ENCODE results near the gene MRPL10. TPM values are rescaled to one million over a fixed set of nuclear protein-coding genes. Genes with fewer than 3 reads are reported as not detected.

MRPL10 gene
- total and polyA plus RNA-seq, 8 donors, result 7.8 to 85.2 (median 31.4) TPM

GRCh38 chr17:47819475-47819874 lies 11.9 kb downstream of the MRPL10 start:
- DNase-seq, result no peak
- H3K36me3 ChIP-seq, result peaks cover 60 to 71% (median 68%) of the 10 kb centered on the region in 4 donors

GRCh38 chr17:47818002-47818695 lies 13.2 kb downstream of the MRPL10 start:
- Histone ChIP-seq H3K36me3 (peaks cover 60 to 71% (median 68%) of the 10 kb centered on the region in 4 donors), H3K9me3 (no peaks in the 10 kb centered on the region), H3K27ac (no peak overlapping the region), H3K27me3 (no peaks in the 10 kb centered on the region), H3K4me1 (peaks cover 16 to 52% (median 36%) of the 10 kb centered on the region in 4 donors), H3K4me3 (no peak overlapping the region)
- no peak for TF ChIP-seq POLR2A (IDR thresholded peaks at IDR 0.05)
- no peak for TF ChIP-seq POLR2AphosphoS5 (IDR thresholded peaks at IDR 0.05)
- TF ChIP-seq, protein P1, sequence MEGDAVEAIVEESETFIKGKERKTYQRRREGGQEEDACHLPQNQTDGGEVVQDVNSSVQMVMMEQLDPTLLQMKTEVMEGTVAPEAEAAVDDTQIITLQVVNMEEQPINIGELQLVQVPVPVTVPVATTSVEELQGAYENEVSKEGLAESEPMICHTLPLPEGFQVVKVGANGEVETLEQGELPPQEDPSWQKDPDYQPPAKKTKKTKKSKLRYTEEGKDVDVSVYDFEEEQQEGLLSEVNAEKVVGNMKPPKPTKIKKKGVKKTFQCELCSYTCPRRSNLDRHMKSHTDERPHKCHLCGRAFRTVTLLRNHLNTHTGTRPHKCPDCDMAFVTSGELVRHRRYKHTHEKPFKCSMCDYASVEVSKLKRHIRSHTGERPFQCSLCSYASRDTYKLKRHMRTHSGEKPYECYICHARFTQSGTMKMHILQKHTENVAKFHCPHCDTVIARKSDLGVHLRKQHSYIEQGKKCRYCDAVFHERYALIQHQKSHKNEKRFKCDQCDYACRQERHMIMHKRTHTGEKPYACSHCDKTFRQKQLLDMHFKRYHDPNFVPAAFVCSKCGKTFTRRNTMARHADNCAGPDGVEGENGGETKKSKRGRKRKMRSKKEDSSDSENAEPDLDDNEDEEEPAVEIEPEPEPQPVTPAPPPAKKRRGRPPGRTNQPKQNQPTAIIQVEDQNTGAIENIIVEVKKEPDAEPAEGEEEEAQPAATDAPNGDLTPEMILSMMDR (IDR thresholded peaks at IDR 0.05), result no peak
- TF ChIP-seq EP300 (IDR thresholded peaks at IDR 0.05), result no peak
- intact Hi-C loops (cut with DNase I; ENCODE audit: low total_unique reads), result no loop called here
- no peak for DNase-seq
- WGBS, 5 donors, result 90 to 96% (median 95%) methylated on average over 11 of the region's 11 CpGs

More at GRCh38 chr17:47819475-47819874, 11.9 kb downstream of the MRPL10 start:
- WGBS, 5 donors, result 54 to 73% (median 69%) methylated on average over 8 to 10 of the region's 10 CpGs
- H3K27me3 ChIP-seq, result no peaks in the 10 kb centered on the region
- H3K4me3 ChIP-seq, result peak overlapping the region in 3 of 4 donors; percentile 17 to 77 (median 59)
- peak overlapping the region in 4 of 5 donors; percentile 82 to 88 (median 87) for H3K27ac ChIP-seq
- intact Hi-C loops (cut with DNase I; ENCODE audit: low total_unique reads), result no loop called here
- peaks cover 16 to 45% (median 34%) of the 10 kb centered on the region in 4 donors for H3K4me1 ChIP-seq
- no peak for TF ChIP-seq POLR2AphosphoS5 (IDR thresholded peaks at IDR 0.05)
- no peak for TF ChIP-seq EP300 (IDR thresholded peaks at IDR 0.05)
- TF ChIP-seq, protein P1 (IDR thresholded peaks at IDR 0.05), result no peak
- no peak for TF ChIP-seq POLR2A (IDR thresholded peaks at IDR 0.05)
- H3K9me3 ChIP-seq, result no peaks in the 10 kb centered on the region

GRCh38 chr17:47816947-47817346 lies 14.4 kb downstream of the MRPL10 start:
- TF ChIP-seq POLR2A (IDR thresholded peaks at IDR 0.05) (no peak), POLR2AphosphoS5 (IDR thresholded peaks at IDR 0.05) (no peak), EP300 (IDR thresholded peaks at IDR 0.05) (no peak)
- TF ChIP-seq, protein P1 (IDR thresholded peaks at IDR 0.05), result no peak
- H3K9me3 ChIP-seq, result no peaks in the 10 kb centered on the region
- DNase-seq, result no peak
- intact Hi-C loops (cut with DNase I; ENCODE audit: low total_unique reads), result no loop called here
- H3K4me1 ChIP-seq, result peaks cover 18 to 54% (median 39%) of the 10 kb centered on the region in 4 donors
- 95 to 98% (median 97%) methylated on average over 10 of the region's 10 CpGs for WGBS, 5 donors
- no peak overlapping the region for H3K27ac ChIP-seq
- peaks cover 66 to 79% (median 77%) of the 10 kb centered on the region in 4 donors for H3K36me3 ChIP-seq
- no peaks in the 10 kb centered on the region for H3K27me3 ChIP-seq
- H3K4me3 ChIP-seq, result no peak overlapping the region

- Histone ChIP-seq H3K4me3 (no peak overlapping the region), H3K36me3 (peaks cover 66 to 86% (median 80%) of the 10 kb centered on the region in 4 donors), H3K9me3 (no peaks in the 10 kb centered on the region), H3K27me3 (no peaks in the 10 kb centered on the region), H3K27ac (no peak overlapping the region), H3K4me1 (peaks cover 21 to 55% (median 39%) of the 10 kb centered on the region in 4 donors)
- DNase-seq, result peak in 1 of 2 donors; percentile 3
- TF ChIP-seq POLR2AphosphoS5 (IDR thresholded peaks at IDR 0.05) (no peak), EP300 (IDR thresholded peaks at IDR 0.05) (no peak), POLR2A (IDR thresholded peaks at IDR 0.05) (no peak)
- TF ChIP-seq, protein P1 (IDR thresholded peaks at IDR 0.05), result no peak
- WGBS, 5 donors, result 90 to 97% (median 95%) methylated on average over 20 to 21 of the region's 21 CpGs
- intact Hi-C loops (cut with DNase I; ENCODE audit: low total_unique reads), result no loop called here
These were observed 15.1 kb downstream of the MRPL10 start for GRCh38 chr17:47816111-47816735.
